ENCODE data around the gene MYOT. TPM values are rescaled to one million over a fixed set of nuclear protein-coding genes. Genes with fewer than 3 reads are reported as not detected.
A peak's percentile ranks its signal among the peaks of the same experiment; 100 is the strongest.

The MYOT gene
- polyA plus RNA-seq, 3 donors, result not detected

- H3K4me2 ChIP-seq (replicated peaks; ENCODE audit: extremely low read depth, low read length, poor library complexity, severe bottlenecking), result no peak overlapping the region
- H3K79me2 ChIP-seq (ENCODE audit: insufficient read depth, low read length), result no peaks in the 10 kb centered on the region
- no peak overlapping the region for H3K27ac ChIP-seq (ENCODE audit: low read depth in 1 of 2, low read length in 2 of 2)
- no peak overlapping the region for H2AFZ ChIP-seq (ENCODE audit: insufficient read depth, low read depth, low read length, poor library complexity, severe bottlenecking)
- Mint-ChIP-seq H3K27me3 (ENCODE audit: low read depth in 3 of 3) (no peaks in the 10 kb centered on the region), H3K36me3 (peaks cover 31 to 37% of the 10 kb centered on the region in 2 donors), H3K27ac (peak overlapping the region in 1 of 7 donors; percentile 55), H3K4me3 (no peak overlapping the region), H3K4me1 (no peaks in the 10 kb centered on the region), H3K9me3 (no peaks in the 10 kb centered on the region)
- H3K4me1 ChIP-seq (ENCODE audit: control insufficient read depth in 1 of 2, insufficient read depth in 2 of 2, low read length in 2 of 2), result no peaks in the 10 kb centered on the region
- TF ChIP-seq CTCF (IDR thresholded peaks at IDR 0.05), result no peak
- no peak overlapping the region for H3K9ac ChIP-seq (ENCODE audit: insufficient read depth, low read length, poor library complexity, severe bottlenecking)
- H3K27me3 ChIP-seq (ENCODE audit: control insufficient read depth in 2 of 2, insufficient read depth in 2 of 2, low read length in 2 of 2), result no peaks in the 10 kb centered on the region
- no peak for DNase-seq
- no peak overlapping the region for H3K4me3 ChIP-seq (replicated peaks in 1 of 3; ENCODE audit: low read depth in 2 of 3, low read length in 3 of 3)
- peaks cover 24 to 41% of the 10 kb centered on the region in 2 donors for H3K36me3 ChIP-seq (replicated peaks in 1 of 2; ENCODE audit: control insufficient read depth in 1 of 2, insufficient read depth in 2 of 2, low read length in 2 of 2)
- H3K9me3 ChIP-seq (replicated peaks in 1 of 2; ENCODE audit: control insufficient read depth in 1 of 2, insufficient read depth in 1 of 2, low read length in 2 of 2), result no peaks in the 10 kb centered on the region
- no peaks in the 10 kb centered on the region for H4K20me1 ChIP-seq (ENCODE audit: insufficient read depth, low read length)
- intact Hi-C loops (cut with micrococcal nuclease), result no loop called here
- WGBS (ENCODE audit: insufficient coverage), result no CpG with 5 or more reads among the region's 1 CpG
Measured at GRCh38 chr5:137935190-137935589, 67.5 kb downstream of the MYOT start.

DNA sequence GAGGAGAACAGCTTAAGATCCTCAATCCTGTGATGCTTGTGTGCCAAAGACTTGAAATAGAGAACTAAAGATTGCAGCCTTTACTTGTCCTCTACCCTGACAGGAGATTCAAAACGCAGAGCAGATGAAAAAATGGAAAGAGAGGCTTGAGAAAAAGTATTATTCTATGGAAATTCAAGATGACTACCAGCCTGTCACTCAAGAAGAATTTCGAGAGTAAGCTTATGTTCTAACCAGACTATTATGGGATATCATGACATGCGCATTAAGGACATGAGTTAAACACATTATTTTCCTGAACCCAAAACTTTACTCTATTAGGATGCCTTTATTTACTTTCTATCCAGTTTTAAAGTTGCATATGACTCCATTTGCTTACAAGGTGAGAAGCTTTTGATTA, 68.0 kb downstream of the MYOT start:
- no peak for TF ChIP-seq CTCF (IDR thresholded peaks at IDR 0.05)
- Histone ChIP-seq H3K4me2 (replicated peaks; ENCODE audit: extremely low read depth, low read length, poor library complexity, severe bottlenecking) (no peak overlapping the region), H3K79me2 (ENCODE audit: insufficient read depth, low read length) (no peaks in the 10 kb centered on the region), H3K4me1 (ENCODE audit: control insufficient read depth in 1 of 2, insufficient read depth in 2 of 2, low read length in 2 of 2) (no peaks in the 10 kb centered on the region), H3K4me3 (replicated peaks in 1 of 3; ENCODE audit: low read depth in 2 of 3, low read length in 3 of 3) (no peak overlapping the region), H3K9ac (ENCODE audit: insufficient read depth, low read length, poor library complexity, severe bottlenecking) (no peak overlapping the region), H3K9me3 (replicated peaks in 1 of 2; ENCODE audit: control insufficient read depth in 1 of 2, insufficient read depth in 1 of 2, low read length in 2 of 2) (no peaks in the 10 kb centered on the region), H3K27me3 (ENCODE audit: control insufficient read depth in 2 of 2, insufficient read depth in 2 of 2, low read length in 2 of 2) (no peaks in the 10 kb centered on the region), H2AFZ (ENCODE audit: insufficient read depth, low read depth, low read length, poor library complexity, severe bottlenecking) (no peak overlapping the region), H4K20me1 (ENCODE audit: insufficient read depth, low read length) (no peaks in the 10 kb centered on the region), H3K27ac (ENCODE audit: low read depth in 1 of 2, low read length in 2 of 2) (no peak overlapping the region), H3K36me3 (replicated peaks in 1 of 2; ENCODE audit: control insufficient read depth in 1 of 2, insufficient read depth in 2 of 2, low read length in 2 of 2) (peaks cover 29 to 46% of the 10 kb centered on the region in 2 donors)
- H3K4me1 Mint-ChIP-seq, result no peaks in the 10 kb centered on the region
- WGBS (ENCODE audit: insufficient coverage), result no CpG with 5 or more reads among the region's 3 CpGs
- intact Hi-C loops (cut with micrococcal nuclease), result no loop called here
- H3K4me3 Mint-ChIP-seq, result no peak overlapping the region
- H3K36me3 Mint-ChIP-seq, result peaks cover 35 to 37% of the 10 kb centered on the region in 2 donors
- no peaks in the 10 kb centered on the region for H3K27me3 Mint-ChIP-seq (ENCODE audit: low read depth in 3 of 3)
- no peaks in the 10 kb centered on the region for H3K9me3 Mint-ChIP-seq
- DNase-seq, result no peak
- no peak overlapping the region for H3K27ac Mint-ChIP-seq

Other genes starting within 250 kb of the MYOT start
- under 1 TPM in 1 of 3 donors, not detected in 2; 0.71 TPM for gene KLHL3, start 131.8 kb upstream of the MYOT start, polyA plus RNA-seq
- gene HNRNPA0, start 113.5 kb upstream of the MYOT start, polyA plus RNA-seq, result 10 to 100 TPM in 2 of 3 donors, 1 to 10 TPM in 1; 8.3 to 15.5 (median 10.8) TPM
- under 1 TPM in 1 of 3 donors, not detected in 2; 0.08 TPM for gene PKD2L2, start 21.6 kb downstream of the MYOT start, polyA plus RNA-seq
- gene FAM13B, start 165.2 kb downstream of the MYOT start, polyA plus RNA-seq, result 10 to 100 TPM; 11.5 to 17.0 (median 12.9) TPM
- gene WNT8A, start 216.2 kb downstream of the MYOT start, polyA plus RNA-seq, result not detected

Data from CD14-positive monocyte (primary cell).